Kidney (tissue), 14 donors: ENCODE measurements around the gene WWC1. TPM values are rescaled to one million over a fixed set of nuclear protein-coding genes. Genes with fewer than 3 reads are reported as not detected.

ENCODE experiments used
- DNase-seq, 5 donors: peaks; one replicate each; pipeline ENCODE4 v3.0.0-alpha.2; 2013 to 2020
- FAIRE-seq: peaks from 2 replicates; lab custom pipeline; 2012; peaks lifted over from hg19 to GRCh38; lab: Jason Lieb, UNC
- H3K27ac ChIP-seq, 2 donors: one replicate each; pipeline ENCODE4 v1.7.0; 2013; ENCODE audit warnings: low read depth in 2 of 2, low read length in 2 of 2, inconsistent platforms in 1 of 2
- H3K27me3 ChIP-seq: one replicate; pipeline ENCODE4 v1.7.1; 2013; ENCODE audit warnings: low read length, inconsistent platforms; ENCODE audit not compliant: control insufficient read depth, insufficient read depth
- H3K36me3 ChIP-seq, 3 donors: one replicate each; pipeline versions ENCODE4 v1.7.0 to v1.7.1; 2013; ENCODE audit warnings: low read length in 3 of 3, control low read depth in 1 of 3, inconsistent platforms in 1 of 3; ENCODE audit not compliant: insufficient read depth in 3 of 3, control insufficient read depth in 2 of 3
- H3K4me1 ChIP-seq, 3 donors: one replicate each; pipeline versions ENCODE4 v1.7.0 to v1.7.1; 2013; ENCODE audit warnings: low read length in 3 of 3, inconsistent platforms in 1 of 3, low read depth in 1 of 3; ENCODE audit not compliant: control insufficient read depth in 2 of 3, insufficient read depth in 2 of 3
- H3K4me3 ChIP-seq, 3 donors: one replicate each; pipeline versions ENCODE4 v1.7.0 to v1.8.1; 2013; ENCODE audit warnings: low read length in 3 of 3, control low read depth in 1 of 3, inconsistent platforms in 1 of 3
- H3K9ac ChIP-seq, 3 donors: one replicate each; pipeline versions ENCODE4 v1.7.0 to v1.7.1; 2013; ENCODE audit warnings: low read length in 3 of 3, control low read depth in 1 of 3, inconsistent platforms in 1 of 3
- H3K9me3 ChIP-seq, 3 donors: one replicate each; pipeline versions ENCODE4 v1.7.0 to v1.7.1; 2013; ENCODE audit warnings: low read length in 3 of 3, control low read depth in 1 of 3, inconsistent platforms in 1 of 3; ENCODE audit not compliant: control insufficient read depth in 2 of 3, insufficient read depth in 1 of 3
- intact Hi-C: fragments of 100-400 bp; cut with DNase I; formaldehyde crosslinking; loops from one replicate; pipeline ENCODE4 v1.11.1; 2022
- polyA plus RNA-seq: library from polyadenylated mRNA; stranded (reverse); fragments of 350-450 nt; fragmentation: Illumina TruSeq; extraction: RNeasy Lipid Tissue Mini Kit (QIAGEN cat#74804); gene quantifications from one replicate; pipeline ENCODE4 v1.2.3, GENCODE V29; 2014; ENCODE audit warnings: low read depth, low replicate concordance; ENCODE audit not compliant: insufficient read depth
- total RNA-seq: library from RNA; stranded (reverse); fragmentation: NEBNext Ultra II Directional; extraction: Animal tissue kit (Norgen Biotek cat#: 25700); gene quantifications from one replicate; pipeline ENCODE4 v1.2.1, GENCODE V29; 2021
- TF ChIP-seq, protein P1 (sequence below): IDR thresholded peaks from 3 replicates; pipeline ENCODE4 v1.5.1; 2012; ENCODE audit warnings: mild to moderate bottlenecking, moderate library complexity, borderline replicate concordance; ENCODE audit not compliant: insufficient read depth; ENCODE audit errors: extremely low read depth
- donor health status: control.
- donor health status: control.
- donor health status: control.
- donor health status: control.
- donor health status: control.
- donor health status: DM: yes; HTN: yes; CAD: no.
- donor health status: Normal renal cell carcinoma (clear cell type).

The WWC1 gene
- total and polyA plus RNA-seq, 2 donors from 2014 or later, result 74.4 to 174 TPM

DNA sequence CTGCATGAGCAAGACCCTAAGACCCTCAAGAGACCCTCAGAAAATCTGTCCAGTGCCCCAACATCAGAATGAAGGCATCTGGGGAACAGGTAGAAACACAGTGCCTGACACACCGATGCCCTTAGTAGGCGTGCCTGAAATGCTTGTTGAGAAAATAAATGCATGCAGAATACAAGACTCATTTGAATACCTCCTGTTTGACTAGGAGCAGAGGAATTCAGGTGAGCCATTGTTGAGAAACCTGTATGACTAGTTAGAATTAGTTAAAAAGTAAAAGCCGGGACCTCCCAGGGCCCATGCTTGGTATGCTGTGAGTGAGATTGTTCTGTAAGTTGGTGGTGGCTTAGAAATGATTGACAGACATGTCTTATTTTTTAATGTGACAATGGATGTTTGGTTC lies 55.0 kb downstream of the WWC1 start:
- H3K9me3 ChIP-seq, result no peaks in the 10 kb centered on the region
- peak overlapping the region; percentile 60 to 63 for H3K27ac ChIP-seq
- DNase-seq, result peak in 4 of 5 donors; percentile 69 to 95 (median 85)
- peaks cover 0 to 67% (median 45%) of the 10 kb centered on the region in 3 donors for H3K4me1 ChIP-seq
- no peaks in the 10 kb centered on the region for H3K36me3 ChIP-seq
- TF ChIP-seq, protein P1, sequence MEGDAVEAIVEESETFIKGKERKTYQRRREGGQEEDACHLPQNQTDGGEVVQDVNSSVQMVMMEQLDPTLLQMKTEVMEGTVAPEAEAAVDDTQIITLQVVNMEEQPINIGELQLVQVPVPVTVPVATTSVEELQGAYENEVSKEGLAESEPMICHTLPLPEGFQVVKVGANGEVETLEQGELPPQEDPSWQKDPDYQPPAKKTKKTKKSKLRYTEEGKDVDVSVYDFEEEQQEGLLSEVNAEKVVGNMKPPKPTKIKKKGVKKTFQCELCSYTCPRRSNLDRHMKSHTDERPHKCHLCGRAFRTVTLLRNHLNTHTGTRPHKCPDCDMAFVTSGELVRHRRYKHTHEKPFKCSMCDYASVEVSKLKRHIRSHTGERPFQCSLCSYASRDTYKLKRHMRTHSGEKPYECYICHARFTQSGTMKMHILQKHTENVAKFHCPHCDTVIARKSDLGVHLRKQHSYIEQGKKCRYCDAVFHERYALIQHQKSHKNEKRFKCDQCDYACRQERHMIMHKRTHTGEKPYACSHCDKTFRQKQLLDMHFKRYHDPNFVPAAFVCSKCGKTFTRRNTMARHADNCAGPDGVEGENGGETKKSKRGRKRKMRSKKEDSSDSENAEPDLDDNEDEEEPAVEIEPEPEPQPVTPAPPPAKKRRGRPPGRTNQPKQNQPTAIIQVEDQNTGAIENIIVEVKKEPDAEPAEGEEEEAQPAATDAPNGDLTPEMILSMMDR, result no peak
- FAIRE-seq, result peak; percentile 54
- H3K4me3 ChIP-seq, result no peak overlapping the region
- no peaks in the 10 kb centered on the region for H3K27me3 ChIP-seq
- H3K9ac ChIP-seq, result no peak overlapping the region
- intact Hi-C loops, result no loop called here

DNA sequence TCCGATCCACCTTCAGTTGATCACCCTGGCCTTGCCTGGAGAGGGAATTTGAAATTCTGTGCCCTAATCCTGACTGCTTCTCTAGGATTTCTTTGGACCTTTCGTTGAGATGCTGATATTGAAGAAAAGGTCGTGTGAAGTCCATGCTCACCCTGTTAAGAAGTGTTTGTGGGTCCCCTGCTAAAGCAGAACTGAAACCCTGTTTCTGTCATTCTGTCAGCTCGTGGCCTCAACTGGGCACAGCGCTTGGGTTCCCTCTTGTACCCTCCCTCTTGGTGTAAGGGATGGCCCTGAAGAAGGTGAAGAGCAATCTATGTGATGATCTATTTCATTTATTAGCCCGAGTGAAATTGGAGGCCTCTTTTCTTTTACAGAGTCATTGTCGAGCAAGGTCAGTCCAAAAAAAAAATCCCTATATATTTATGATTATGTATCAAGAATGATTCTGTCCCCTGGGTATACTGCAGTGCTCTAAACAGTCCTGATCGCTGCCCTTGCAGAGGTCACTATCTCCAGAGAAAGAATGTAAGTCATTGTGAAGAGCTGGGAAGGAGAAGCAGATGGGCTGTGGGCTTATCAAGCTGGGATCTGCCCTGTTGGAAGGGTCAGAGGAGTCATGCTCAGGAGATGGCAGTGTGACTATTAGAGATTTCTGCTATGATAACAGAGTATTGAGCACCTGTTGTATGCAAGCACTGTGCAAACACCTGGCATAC lies 56.1 kb downstream of the WWC1 start:
- Histone ChIP-seq H3K4me1 (peaks cover 0 to 61% (median 43%) of the 10 kb centered on the region in 3 donors), H3K27me3 (no peaks in the 10 kb centered on the region), H3K9me3 (no peaks in the 10 kb centered on the region), H3K36me3 (no peaks in the 10 kb centered on the region), H3K27ac (peak overlapping the region; percentile 60 to 65), H3K4me3 (no peak overlapping the region), H3K9ac (no peak overlapping the region)
- intact Hi-C loops, result no loop called here
- DNase-seq, result no peak
- TF ChIP-seq, protein P1, result no peak
- FAIRE-seq, result no peak

DNA sequence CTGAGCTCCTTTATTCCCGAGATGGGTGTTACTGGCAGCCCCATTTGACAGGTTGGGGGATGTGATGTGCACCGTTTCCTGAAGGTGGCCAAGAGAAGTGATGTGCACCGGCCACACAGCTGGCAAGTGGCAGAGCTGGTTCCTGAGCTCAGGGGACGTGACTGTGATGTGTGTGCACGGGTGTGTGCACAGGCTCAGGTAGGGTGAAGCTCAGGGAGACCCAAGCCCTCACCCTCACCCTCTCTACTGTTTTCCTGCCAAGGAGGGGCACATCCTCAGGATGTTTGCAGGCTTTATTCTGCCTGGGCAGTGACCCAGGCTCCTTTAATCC lies 56.6 kb downstream of the WWC1 start:
- Histone ChIP-seq H3K27me3 (no peaks in the 10 kb centered on the region), H3K9me3 (no peaks in the 10 kb centered on the region), H3K4me3 (no peak overlapping the region), H3K4me1 (peaks cover 0 to 57% (median 39%) of the 10 kb centered on the region in 3 donors), H3K36me3 (no peaks in the 10 kb centered on the region), H3K9ac (no peak overlapping the region), H3K27ac (peak overlapping the region; percentile 52 to 65)
- intact Hi-C loops, result no loop called here
- TF ChIP-seq, protein P1, result no peak
- no peak for DNase-seq
- FAIRE-seq, result no peak

DNA sequence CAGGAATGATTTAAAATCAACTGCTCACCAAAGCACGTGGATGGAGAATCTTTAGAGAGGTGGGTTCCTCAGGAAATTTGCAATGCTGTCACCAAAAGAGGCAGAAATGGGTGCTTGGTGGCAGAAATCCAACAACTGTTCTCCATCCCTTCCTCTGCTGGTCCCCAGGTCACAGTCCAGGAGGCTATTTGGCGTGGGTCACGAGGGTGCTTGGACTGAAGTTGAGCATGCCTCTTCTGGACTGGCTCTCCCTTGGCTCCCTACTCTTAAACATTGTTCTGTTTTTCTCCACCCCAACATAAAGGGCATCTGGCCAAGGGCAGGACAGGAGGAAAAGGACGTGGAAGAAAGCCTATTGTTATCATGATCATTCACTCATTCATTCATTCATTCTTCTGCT lies 58.9 kb downstream of the WWC1 start:
- H3K27ac ChIP-seq, result no peak overlapping the region
- no peaks in the 10 kb centered on the region for H3K27me3 ChIP-seq
- DNase-seq (no peak), FAIRE-seq (no peak)
- H3K9me3 ChIP-seq, result no peaks in the 10 kb centered on the region
- no peaks in the 10 kb centered on the region for H3K36me3 ChIP-seq
- peaks cover 0 to 59% (median 49%) of the 10 kb centered on the region in 3 donors for H3K4me1 ChIP-seq
- no peak overlapping the region for H3K4me3 ChIP-seq
- TF ChIP-seq, protein P1, result no peak
- intact Hi-C loops, result no loop called here
- H3K9ac ChIP-seq, result no peak overlapping the region
